T-helper 1 cell treated with Interleukin-12 subunit alpha and Interleukin-12 subunit beta and Interleukin-4 antibody, amounts not matched to agents 30 μg/mL and 1 μg/mL, for 36 hours (primary cell): ENCODE measurements around the gene HINFP.
"Not testable (repeated sequence)": the region's sequence is repeated elsewhere in the genome, so short reads cannot be mapped to it uniquely, and the experiment has no call there.

ENCODE experiments used
- H3K27ac Mint-ChIP-seq: one replicate; pipeline ENCODE4 v1.8.0; 2021; ENCODE audit warnings: mild to moderate bottlenecking, mixed read lengths
- H3K27me3 Mint-ChIP-seq: one replicate; pipeline ENCODE4 v1.8.0; 2021; ENCODE audit warnings: low read depth, mixed read lengths
- H3K36me3 Mint-ChIP-seq: one replicate; pipeline ENCODE4 v1.8.0; 2021; ENCODE audit warnings: low read depth, mixed read lengths
- H3K4me1 Mint-ChIP-seq: one replicate; pipeline ENCODE4 v1.8.0; 2021; ENCODE audit warnings: low read depth, mixed read lengths
- H3K4me3 Mint-ChIP-seq: one replicate; pipeline ENCODE4 v1.8.0; 2021; ENCODE audit warnings: mild to moderate bottlenecking, moderate library complexity, mixed read lengths
- H3K9me3 Mint-ChIP-seq: one replicate; pipeline ENCODE4 v1.8.0; 2021; ENCODE audit warnings: mixed read lengths

The HINFP gene

DNA sequence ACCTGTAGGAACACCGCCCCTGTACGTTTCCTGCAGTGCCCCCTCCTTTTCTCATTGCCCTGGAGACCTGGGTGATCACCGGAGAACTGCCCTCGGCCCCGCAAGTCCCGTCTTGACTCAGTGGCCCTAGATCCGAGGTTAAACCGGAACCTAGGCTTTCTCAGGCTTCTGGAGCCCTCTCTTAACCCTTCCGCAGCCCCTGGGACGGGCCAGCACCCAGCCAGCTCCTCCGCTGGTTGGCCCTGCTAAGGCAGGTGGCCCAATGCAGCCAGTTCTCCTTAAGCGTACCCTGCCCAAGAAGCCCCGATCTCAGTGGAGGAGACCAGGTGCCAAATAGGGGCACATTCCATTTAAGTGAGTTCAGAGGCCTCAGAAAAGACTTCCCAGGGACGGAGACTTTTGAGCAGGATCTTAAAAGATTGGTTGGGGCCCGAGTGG lies 47.9 kb downstream of the HINFP start:
- no peaks in the 10 kb centered on the region for H3K27me3 Mint-ChIP-seq
- H3K27ac Mint-ChIP-seq = peak overlapping the region; percentile 91
- H3K36me3 Mint-ChIP-seq = no peaks in the 10 kb centered on the region
- H3K9me3 Mint-ChIP-seq = no peaks in the 10 kb centered on the region
- peaks cover 16% of the 10 kb centered on the region for H3K4me1 Mint-ChIP-seq
- peak overlapping the region; percentile 88 for H3K4me3 Mint-ChIP-seq

DNA sequence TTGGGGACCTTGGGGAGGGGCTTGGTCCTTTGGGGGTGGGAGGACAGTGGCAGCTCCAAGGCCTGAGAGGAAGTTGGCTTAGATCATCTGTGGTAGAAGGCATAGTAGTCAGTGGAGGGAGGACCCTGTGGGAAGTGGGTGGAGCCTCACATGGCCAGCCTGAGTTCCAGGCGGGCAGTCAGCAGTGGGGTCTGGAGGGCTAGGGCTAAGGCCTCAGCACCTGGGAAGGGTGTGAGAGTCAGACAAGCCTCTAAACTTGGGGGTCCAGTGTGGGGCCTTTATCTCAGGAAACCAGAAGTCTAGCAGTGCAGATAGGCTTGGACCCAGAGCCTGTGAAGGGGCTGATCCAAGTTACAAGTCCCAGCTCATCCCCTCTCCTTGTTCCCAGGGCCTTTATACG lies 51.1 kb downstream of the HINFP start:
- Mint-ChIP-seq H3K9me3 (no peaks in the 10 kb centered on the region), H3K4me1 (peaks cover 22% of the 10 kb centered on the region), H3K27ac (peak overlapping the region; percentile 29), H3K36me3 (peaks cover 5% of the 10 kb centered on the region), H3K4me3 (no peak overlapping the region), H3K27me3 (no peaks in the 10 kb centered on the region)

DNA sequence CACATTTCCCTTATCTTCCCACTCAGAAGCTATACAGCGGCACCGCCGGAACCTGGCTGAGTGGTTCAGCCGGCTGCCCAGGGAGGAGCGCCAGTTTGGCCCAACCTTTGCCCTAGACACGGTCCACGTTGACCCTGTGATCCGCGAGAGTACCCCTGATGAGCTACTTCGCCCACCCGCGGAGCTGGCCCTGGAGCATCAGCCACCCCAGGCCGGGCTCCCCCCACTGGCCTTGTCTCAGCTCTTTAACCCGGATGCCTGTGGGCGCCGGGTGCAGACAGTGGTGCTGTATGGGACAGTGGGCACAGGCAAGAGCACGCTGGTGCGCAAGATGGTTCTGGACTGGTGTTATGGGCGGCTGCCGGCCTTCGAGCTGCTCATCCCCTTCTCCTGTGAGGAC lies 52.1 kb downstream of the HINFP start:
- Mint-ChIP-seq H3K4me1 (peaks cover 26% of the 10 kb centered on the region), H3K27me3 (no peaks in the 10 kb centered on the region), H3K27ac (no peak overlapping the region), H3K9me3 (no peaks in the 10 kb centered on the region), H3K4me3 (no peak overlapping the region), H3K36me3 (peaks cover 9% of the 10 kb centered on the region)

DNA sequence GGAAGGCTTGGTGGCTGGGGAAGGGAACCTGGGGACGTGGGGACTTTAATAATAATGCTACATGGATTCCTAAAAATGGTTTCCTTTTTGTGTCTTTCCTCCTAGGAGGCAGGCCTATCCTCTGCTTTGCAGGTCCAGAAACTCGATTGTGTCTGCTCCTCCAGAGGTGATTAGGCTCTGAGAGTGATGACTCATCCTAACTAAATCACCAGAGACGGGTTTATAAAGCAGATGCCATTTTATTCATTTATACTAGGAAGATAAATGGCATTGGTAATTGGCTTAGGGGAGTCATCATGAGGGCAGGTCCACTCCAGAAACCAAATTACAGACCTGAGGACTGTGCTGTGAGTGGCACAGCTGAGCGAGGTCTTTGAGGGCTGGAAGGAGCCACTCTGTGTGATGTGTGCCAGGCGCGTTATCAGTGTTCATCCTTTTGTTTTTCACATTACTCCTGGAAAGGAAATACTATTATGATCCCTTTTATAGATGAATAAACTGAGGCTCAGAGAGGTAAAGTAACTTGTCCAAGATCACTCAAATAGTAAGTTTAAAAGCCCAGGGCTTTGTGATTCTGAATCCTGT lies 54.2 kb downstream of the HINFP start:
- peaks cover 20% of the 10 kb centered on the region for H3K4me1 Mint-ChIP-seq
- H3K9me3 Mint-ChIP-seq = no peaks in the 10 kb centered on the region
- peaks cover 12% of the 10 kb centered on the region for H3K36me3 Mint-ChIP-seq
- H3K27me3 Mint-ChIP-seq = no peaks in the 10 kb centered on the region
- peak overlapping the region; percentile 59 for H3K27ac Mint-ChIP-seq
- no peak overlapping the region for H3K4me3 Mint-ChIP-seq

DNA sequence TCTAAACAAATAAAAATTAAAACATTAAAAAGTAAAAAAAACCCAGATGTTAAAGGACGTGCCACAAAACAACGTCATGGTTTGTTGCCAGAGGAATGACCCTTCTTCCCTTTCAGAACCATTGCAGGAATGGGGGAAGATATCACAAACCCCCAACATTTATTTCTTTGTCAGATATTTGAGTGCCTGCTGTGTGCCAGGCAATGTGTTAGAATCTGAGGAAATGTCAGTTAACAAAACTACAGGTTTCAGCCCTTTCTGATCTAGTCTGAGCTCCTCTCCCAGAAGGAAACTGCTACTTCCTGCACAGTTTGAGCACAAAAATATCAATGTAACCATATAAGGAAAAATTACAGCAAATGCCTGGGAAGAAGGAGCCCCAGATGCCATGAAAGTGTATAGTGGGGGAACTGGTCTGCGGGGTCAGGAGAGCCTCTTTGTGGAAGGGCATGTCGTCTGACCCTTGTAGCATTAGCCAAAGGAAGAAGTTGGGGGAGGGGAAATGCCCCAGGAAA lies 56.8 kb downstream of the HINFP start:
- peaks cover 16% of the 10 kb centered on the region for H3K36me3 Mint-ChIP-seq
- no peaks in the 10 kb centered on the region for H3K9me3 Mint-ChIP-seq
- H3K4me3 Mint-ChIP-seq = peak overlapping the region; percentile 26
- H3K27ac Mint-ChIP-seq = peak overlapping the region; percentile 88
- peaks cover 15% of the 10 kb centered on the region for H3K4me1 Mint-ChIP-seq
- no peaks in the 10 kb centered on the region for H3K27me3 Mint-ChIP-seq

DNA sequence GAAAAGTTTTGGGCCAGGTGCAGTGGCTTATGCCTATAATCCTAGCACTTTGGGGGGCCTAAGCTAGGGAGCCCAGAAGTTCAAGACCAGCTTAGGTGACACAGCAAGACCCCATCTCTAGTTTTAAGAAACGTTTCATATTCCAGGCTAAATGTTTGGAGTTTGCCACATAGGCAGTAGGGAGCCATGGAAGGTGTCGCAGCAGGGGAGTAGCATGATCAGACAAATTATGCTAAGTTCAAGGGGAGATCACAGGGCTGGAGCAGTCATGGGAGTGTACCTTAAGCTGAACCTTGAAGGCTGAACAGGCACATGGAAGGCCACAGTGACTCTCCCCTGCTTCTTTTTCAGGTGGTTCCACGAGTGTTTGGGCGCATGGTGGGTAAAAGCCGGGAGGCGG lies 58.0 kb downstream of the HINFP start:
- Mint-ChIP-seq H3K4me1 (peaks cover 15% of the 10 kb centered on the region), H3K27ac (no peak overlapping the region), H3K27me3 (no peaks in the 10 kb centered on the region), H3K9me3 (no peaks in the 10 kb centered on the region), H3K4me3 (no peak overlapping the region), H3K36me3 (peaks cover 19% of the 10 kb centered on the region)

DNA sequence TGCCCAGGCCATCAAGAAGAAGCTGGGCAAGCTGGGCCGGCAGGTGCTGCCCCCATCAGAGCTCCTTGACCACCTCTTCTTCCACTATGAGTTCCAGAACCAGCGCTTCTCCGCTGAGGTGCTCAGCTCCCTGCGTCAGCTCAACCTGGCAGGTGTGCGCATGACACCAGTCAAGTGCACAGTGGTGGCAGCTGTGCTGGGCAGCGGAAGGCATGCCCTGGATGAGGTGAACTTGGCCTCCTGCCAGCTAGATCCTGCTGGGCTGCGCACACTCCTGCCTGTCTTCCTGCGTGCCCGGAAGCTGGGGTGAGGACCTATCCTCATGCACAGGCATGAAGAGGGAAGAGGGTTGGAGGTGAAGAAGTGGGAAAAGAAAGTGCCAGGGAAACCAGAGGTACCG lies 58.6 kb downstream of the HINFP start:
- H3K27ac Mint-ChIP-seq = no peak overlapping the region
- peaks cover 15% of the 10 kb centered on the region for H3K4me1 Mint-ChIP-seq
- H3K9me3 Mint-ChIP-seq = no peaks in the 10 kb centered on the region
- no peak overlapping the region for H3K4me3 Mint-ChIP-seq
- peaks cover 19% of the 10 kb centered on the region for H3K36me3 Mint-ChIP-seq
- no peaks in the 10 kb centered on the region for H3K27me3 Mint-ChIP-seq

DNA sequence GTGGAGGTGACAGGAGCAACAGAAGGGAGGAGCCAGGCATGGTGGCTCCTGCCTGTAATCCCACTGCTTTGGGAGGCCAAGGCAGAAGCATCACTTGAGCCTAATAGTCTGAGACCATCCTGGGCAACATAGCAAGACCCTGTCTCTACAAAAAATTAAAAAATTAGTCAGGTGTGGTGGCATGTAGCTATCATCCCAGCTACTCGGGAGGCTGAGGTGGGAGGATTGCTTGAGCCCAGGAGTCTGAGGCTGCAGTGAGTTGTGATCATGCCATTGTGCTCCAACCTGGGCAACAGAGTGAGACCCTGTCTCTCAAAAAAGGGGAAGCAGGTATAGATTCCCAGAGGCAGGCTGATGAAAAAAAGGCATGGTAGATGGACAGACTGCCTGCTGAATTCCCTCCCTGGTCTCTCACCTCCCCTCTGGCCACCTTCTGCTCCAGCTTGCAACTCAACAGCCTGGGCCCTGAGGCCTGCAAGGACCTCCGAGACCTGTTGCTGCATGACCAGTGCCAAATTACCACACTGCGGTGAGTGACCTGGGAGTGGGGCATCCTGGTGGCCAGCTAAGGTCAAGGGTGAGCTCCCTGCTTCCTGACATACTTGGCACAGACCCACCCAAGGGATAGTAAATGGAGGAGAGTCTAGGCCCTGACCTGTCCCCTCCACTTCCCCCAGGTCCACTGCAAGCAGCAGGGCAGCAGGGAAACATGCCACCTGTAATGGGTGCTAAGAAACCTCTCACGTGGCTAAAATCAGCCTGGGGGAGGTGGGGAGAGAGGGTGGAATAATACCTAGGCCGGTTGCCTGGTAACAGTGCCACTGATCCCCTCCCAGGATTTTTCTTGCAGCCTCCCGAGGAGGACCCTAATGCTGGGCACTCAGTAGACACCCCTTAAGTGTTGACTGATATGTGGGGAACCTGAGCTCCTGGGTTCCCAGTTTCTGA lies 59.6 kb downstream of the HINFP start:
- Mint-ChIP-seq H3K9me3 (no peaks in the 10 kb centered on the region), H3K4me1 (peaks cover 9% of the 10 kb centered on the region), H3K36me3 (peaks cover 14% of the 10 kb centered on the region)

DNA sequence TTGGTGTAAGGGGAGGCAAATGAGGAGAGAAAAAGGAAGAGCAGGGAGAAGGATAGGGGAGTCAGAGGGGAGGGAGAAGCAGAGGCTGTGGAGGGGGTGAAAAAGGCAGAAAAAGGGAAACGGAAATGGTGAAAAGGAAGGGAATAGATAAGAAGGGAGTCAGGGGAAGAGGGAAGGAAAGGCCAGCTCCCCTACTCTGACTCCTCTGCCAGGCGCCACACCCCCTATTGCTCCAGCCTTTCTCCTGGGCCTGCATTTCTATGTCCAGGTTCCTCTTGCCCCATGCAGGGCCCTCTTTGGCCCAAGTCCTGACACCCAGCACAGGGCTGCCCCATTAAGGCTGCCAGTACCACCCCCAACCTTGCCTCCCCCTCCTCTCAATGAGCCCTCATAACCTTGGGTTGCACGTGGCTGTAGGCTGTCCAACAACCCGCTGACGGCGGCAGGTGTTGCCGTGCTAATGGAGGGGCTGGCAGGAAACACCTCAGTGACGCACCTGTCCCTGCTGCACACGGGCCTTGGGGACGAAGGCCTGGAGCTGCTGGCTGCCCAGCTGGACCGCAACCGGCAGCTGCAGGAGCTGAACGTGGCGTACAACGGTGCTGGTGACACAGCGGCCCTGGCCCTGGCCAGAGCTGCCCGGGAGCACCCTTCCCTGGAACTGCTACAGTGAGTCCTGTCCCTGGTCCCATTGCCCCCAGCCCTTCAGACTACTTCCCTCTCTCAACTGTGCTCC lies 60.5 kb downstream of the HINFP start:
- no peak overlapping the region for H3K4me3 Mint-ChIP-seq
- H3K27ac Mint-ChIP-seq = no peak overlapping the region
- H3K36me3 Mint-ChIP-seq = peaks cover 14% of the 10 kb centered on the region
- H3K9me3 Mint-ChIP-seq = no peaks in the 10 kb centered on the region
- peaks cover 5% of the 10 kb centered on the region for H3K27me3 Mint-ChIP-seq
- H3K4me1 Mint-ChIP-seq = peaks cover 9% of the 10 kb centered on the region

More for the DNA sequence above, 59.6 kb downstream of the HINFP start:
- peaks cover 5% of the 10 kb centered on the region for H3K27me3 Mint-ChIP-seq
- no peak overlapping the region for H3K27ac Mint-ChIP-seq
- H3K4me3 Mint-ChIP-seq = no peak overlapping the region

DNA sequence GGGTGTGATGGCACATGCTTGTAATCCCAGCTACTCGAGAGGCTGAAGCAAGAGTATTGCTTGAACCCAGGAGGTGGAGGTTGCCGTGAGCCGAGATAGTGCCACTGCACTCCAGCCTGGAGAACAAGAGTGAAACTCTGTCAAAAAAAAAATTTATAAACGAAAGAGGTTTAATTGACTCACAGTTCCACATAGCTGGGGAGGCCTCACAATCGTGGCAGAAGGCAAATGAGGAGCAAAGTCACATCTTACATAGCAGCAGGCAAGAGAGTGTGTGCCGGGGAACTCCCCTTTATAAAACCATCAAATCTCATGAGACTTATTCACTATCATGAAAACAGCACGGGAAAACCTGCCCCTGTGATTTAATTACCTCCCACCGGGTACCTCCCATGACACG lies 63.0 kb downstream of the HINFP start:
- H3K36me3 Mint-ChIP-seq, H3K4me1 Mint-ChIP-seq, H3K27me3 Mint-ChIP-seq, H3K27ac Mint-ChIP-seq, H3K9me3 Mint-ChIP-seq, H3K4me3 Mint-ChIP-seq: not testable (repeated sequence)
